CD4-positive, alpha-beta T cell (primary cell): ENCODE measurements around the gene TESK1. TPM values are rescaled to one million over a fixed set of nuclear protein-coding genes. Genes with fewer than 3 reads are reported as not detected.
"Not testable (repeated sequence)": the region's sequence is repeated elsewhere in the genome, so short reads cannot be mapped to it uniquely, and the experiment has no call there.

ENCODE experiments used
- ATAC-seq: fragments of 200-7000 bp; cut with Tn5 transposase; one replicate; pipeline ENCODE4 v1.10.0; 2022; ENCODE audit warnings: mild to moderate bottlenecking; ENCODE audit not compliant: poor library complexity
- CTCF ChIA-PET: fragments of 350-600 bp; sonication (Branson Sonifier 250); formaldehyde crosslinking; loops from one replicate; lab custom pipeline; 2021; ENCODE audit warnings: antibody characterized with exemption, inconsistent platforms; lab: Charles Lee
- POLR2A ChIA-PET: fragments of 350-600 bp; sonication (Branson Sonifier 250); formaldehyde crosslinking; loops from one replicate; lab custom pipeline; 2021; ENCODE audit warnings: antibody characterized with exemption, inconsistent platforms; lab: Charles Lee
- DNase-seq, 14 experiments: peaks; one replicate each; pipeline ENCODE4 v3.0.0-alpha.2; 2013 to 2020; ENCODE audit warnings: mixed read lengths in 2 of 14
- H3K27ac ChIP-seq, 2 donors: one replicate each; pipeline versions ENCODE4 v1.5.1 to v1.7.0; 2013; ENCODE audit warnings: low read length in 2 of 2, low read depth in 1 of 2, mild to moderate bottlenecking in 1 of 2
- H3K27me3 ChIP-seq, 2 experiments: 1 replicate in 1 of 2; 2 replicates in 1 of 2; pipeline versions ENCODE4 v1.6.1 to v1.7.0; 2013; ENCODE audit warnings: low read length in 2 of 2, control low read depth in 1 of 2, mild to moderate bottlenecking in 1 of 2, moderate library complexity in 1 of 2; ENCODE audit not compliant: insufficient read depth in 2 of 2, control insufficient read depth in 1 of 2
- H3K36me3 ChIP-seq: one replicate; pipeline ENCODE4 v1.6.1; 2013; ENCODE audit warnings: low read length, control low read depth; ENCODE audit not compliant: insufficient read depth
- H3K4me1 ChIP-seq: one replicate; pipeline ENCODE4 v1.6.1; 2013; ENCODE audit warnings: low read length, control low read depth; ENCODE audit not compliant: insufficient read depth
- H3K4me3 ChIP-seq: one replicate; pipeline ENCODE4 v1.5.1; 2013; ENCODE audit warnings: mild to moderate bottlenecking, low read length, moderate library complexity
- H3K9me3 ChIP-seq, 2 experiments: 1 replicate in 1 of 2; 2 replicates in 1 of 2; pipeline versions ENCODE4 v1.6.1 to v1.7.0; 2013; ENCODE audit warnings: low read length in 2 of 2, mild to moderate bottlenecking in 2 of 2, control low read depth in 1 of 2, moderate library complexity in 1 of 2; ENCODE audit not compliant: control insufficient read depth in 1 of 2, insufficient read depth in 1 of 2
- H3K27ac Mint-ChIP-seq: one replicate; pipeline ENCODE4 v1.8.0; 2020; ENCODE audit warnings: mixed read lengths
- H3K27me3 Mint-ChIP-seq: one replicate; pipeline ENCODE4 v1.8.0; 2021; ENCODE audit warnings: mixed read lengths
- H3K36me3 Mint-ChIP-seq: one replicate; pipeline ENCODE4 v1.8.0; 2021; ENCODE audit warnings: low read depth, mixed read lengths
- H3K4me1 Mint-ChIP-seq: one replicate; pipeline ENCODE4 v1.8.0; 2021; ENCODE audit warnings: low read depth, mixed read lengths
- H3K4me3 Mint-ChIP-seq: one replicate; pipeline ENCODE4 v1.8.0; 2020; ENCODE audit warnings: mild to moderate bottlenecking, mixed read lengths
- H3K9me3 Mint-ChIP-seq: one replicate; pipeline ENCODE4 v1.8.0; 2020; ENCODE audit warnings: mixed read lengths
- intact Hi-C, 2 experiments: fragments of 100-400 bp; cut with DNase I in 1 of 2; cut with micrococcal nuclease in 1 of 2; formaldehyde crosslinking; loops; one replicate each; pipeline versions ENCODE4 v1.15.1 to v1.9.0; 2023 to 2025; cut with DNase I, micrococcal nuclease
- total RNA-seq, 174 experiments: library from RNA in 2 of 174; stranded (reverse) in 2 of 174; gene quantifications; one replicate each; pipeline ENCODE4 v1.2.3 and lab custom pipeline; 2021 to 2026
- TF ChIP-seq, protein P1 (sequence below): fragments of 200-600 bp; IDR thresholded peaks from one replicate; pipeline ENCODE4 v1.8.0; 2022; ENCODE audit warnings: antibody characterized with exemption, mild to moderate bottlenecking

The TESK1 gene
- total RNA-seq, 2 experiments from 2014 or later, result 18.5 to 18.6 TPM

DNA sequence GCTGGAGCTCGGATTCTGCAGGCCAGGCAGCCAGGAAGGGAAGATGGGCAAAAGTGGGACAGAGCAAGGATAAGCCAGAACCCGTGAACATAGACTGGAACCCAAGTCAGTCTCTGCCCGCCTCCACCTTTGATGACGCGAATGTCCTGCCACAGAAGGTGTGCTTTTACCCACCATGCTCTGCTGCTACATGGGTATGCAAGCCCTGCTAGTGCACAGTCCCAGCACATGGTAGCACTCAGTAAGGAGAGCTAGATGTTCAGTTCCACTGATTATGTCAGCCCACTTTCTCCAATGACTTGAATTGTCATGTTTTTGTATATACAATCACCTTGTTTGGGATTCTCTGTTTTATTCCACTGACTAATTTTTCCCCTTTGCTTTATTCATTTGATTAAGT, 24.5 kb downstream of the TESK1 start:
- no peak overlapping the region for H3K27ac ChIP-seq
- DNase-seq, result no peak
- H3K4me3 ChIP-seq, result no peak overlapping the region
- intact Hi-C loops, result no loop called here
- H3K9me3 ChIP-seq, result no peaks in the 10 kb centered on the region
- no peak overlapping the region for H3K4me3 Mint-ChIP-seq
- no peak overlapping the region for H3K27ac Mint-ChIP-seq
- H3K4me1 ChIP-seq, result no peaks in the 10 kb centered on the region
- peaks cover 1% of the 10 kb centered on the region for H3K4me1 Mint-ChIP-seq
- no peaks in the 10 kb centered on the region for H3K36me3 ChIP-seq
- ChIA-PET CTCF (interaction anchor here (0.9 kb wide), 1 partner anchor 18 kb away, joined by 3 read pairs; no protein-coding TSS in a partner anchor), POLR2A (interaction anchor here (0.6 to 1.5 kb wide), 3 partner anchors 13 to 62 kb away, joined by 3 to 4 read pairs (median 4); no protein-coding TSS in a partner anchor)
- TF ChIP-seq, protein P1, sequence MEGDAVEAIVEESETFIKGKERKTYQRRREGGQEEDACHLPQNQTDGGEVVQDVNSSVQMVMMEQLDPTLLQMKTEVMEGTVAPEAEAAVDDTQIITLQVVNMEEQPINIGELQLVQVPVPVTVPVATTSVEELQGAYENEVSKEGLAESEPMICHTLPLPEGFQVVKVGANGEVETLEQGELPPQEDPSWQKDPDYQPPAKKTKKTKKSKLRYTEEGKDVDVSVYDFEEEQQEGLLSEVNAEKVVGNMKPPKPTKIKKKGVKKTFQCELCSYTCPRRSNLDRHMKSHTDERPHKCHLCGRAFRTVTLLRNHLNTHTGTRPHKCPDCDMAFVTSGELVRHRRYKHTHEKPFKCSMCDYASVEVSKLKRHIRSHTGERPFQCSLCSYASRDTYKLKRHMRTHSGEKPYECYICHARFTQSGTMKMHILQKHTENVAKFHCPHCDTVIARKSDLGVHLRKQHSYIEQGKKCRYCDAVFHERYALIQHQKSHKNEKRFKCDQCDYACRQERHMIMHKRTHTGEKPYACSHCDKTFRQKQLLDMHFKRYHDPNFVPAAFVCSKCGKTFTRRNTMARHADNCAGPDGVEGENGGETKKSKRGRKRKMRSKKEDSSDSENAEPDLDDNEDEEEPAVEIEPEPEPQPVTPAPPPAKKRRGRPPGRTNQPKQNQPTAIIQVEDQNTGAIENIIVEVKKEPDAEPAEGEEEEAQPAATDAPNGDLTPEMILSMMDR, result no peak
- H3K27me3 Mint-ChIP-seq, result no peaks in the 10 kb centered on the region
- H3K27me3 ChIP-seq, result no peaks in the 10 kb centered on the region
- no peak for ATAC-seq
- H3K9me3 Mint-ChIP-seq, result no peaks in the 10 kb centered on the region
- H3K36me3 Mint-ChIP-seq, result no peaks in the 10 kb centered on the region

DNA sequence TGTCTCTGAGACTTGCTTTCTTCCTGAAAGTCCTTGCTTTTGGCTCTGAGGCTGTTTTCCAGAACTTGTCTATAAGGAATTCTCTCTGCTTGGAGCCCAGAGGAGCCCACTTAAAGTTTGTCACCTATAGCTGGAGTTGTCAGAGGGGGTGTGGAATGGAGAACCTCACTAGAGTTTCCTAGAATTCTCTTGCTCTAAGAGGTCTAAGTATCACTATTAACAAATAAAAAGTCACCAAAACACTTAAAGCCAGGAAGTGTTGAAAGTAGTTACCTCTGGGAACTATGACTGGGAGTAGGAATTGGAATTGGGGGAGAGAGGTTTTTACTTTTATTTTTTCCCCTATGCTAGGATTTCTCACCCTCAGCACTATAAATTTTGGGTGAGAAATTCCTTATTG, 30.7 kb downstream of the TESK1 start:
- peaks cover 32% of the 10 kb centered on the region for H3K4me1 ChIP-seq
- no peaks in the 10 kb centered on the region for H3K9me3 Mint-ChIP-seq
- CTCF ChIA-PET, result interaction anchor here (0.5 kb wide), 1 partner anchor 18 kb away, joined by 3 read pairs; no protein-coding TSS in a partner anchor
- H3K4me3 Mint-ChIP-seq, result no peak overlapping the region
- TF ChIP-seq, protein P1, result no peak
- H3K9me3 ChIP-seq, result no peaks in the 10 kb centered on the region
- H3K4me1 Mint-ChIP-seq, result peaks cover 53% of the 10 kb centered on the region
- no peak overlapping the region for H3K4me3 ChIP-seq
- no peaks in the 10 kb centered on the region for H3K27me3 ChIP-seq
- H3K36me3 Mint-ChIP-seq, result peaks cover 8% of the 10 kb centered on the region
- intact Hi-C loops, result no loop called here
- POLR2A ChIA-PET, result interaction anchor here (1.0 kb wide), 1 partner anchor 564 kb away, joined by 3 read pairs; the partner anchor contains the start of gene VCP
- ATAC-seq (no peak), DNase-seq (no peak)
- no peaks in the 10 kb centered on the region for H3K27me3 Mint-ChIP-seq
- H3K27ac ChIP-seq, result no peak overlapping the region
- H3K36me3 ChIP-seq, result no peaks in the 10 kb centered on the region
- H3K27ac Mint-ChIP-seq, result peak overlapping the region; percentile 60

DNA sequence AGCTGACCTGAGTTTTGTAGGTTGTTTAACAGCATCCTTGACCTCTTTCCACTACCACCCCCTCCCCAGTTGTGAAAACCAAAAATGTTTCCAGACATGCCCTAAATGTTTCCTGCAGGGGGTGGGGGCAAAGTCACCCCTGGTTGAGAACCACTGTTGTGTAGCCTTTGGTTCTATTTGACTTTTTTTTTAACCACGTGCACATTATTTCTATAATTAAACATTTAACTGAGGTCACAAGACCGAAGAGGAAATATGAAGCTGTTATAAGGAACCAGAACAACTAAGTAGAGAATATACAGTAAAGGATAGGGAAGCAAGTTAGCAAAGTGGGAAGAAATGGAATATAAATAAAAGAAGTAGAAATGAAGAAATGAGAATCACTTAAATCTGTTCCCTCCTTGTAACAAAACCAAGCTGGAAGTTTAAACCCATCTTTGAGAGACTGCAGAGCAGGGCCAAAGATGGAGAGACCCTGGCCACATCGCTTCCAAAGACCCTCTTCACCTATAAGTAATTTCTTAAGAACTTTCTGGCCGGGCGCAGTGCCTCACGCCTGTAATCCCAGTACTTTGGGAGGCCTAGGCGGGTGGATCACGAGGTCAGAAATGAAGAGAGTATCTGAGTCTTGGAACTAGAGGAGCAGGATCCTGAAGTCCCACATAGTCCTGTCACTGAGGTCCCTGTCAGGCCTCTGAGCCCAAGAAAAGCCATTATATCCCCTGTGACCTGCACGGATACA, 31.2 kb downstream of the TESK1 start:
- H3K9me3 ChIP-seq, result no peaks in the 10 kb centered on the region
- CTCF ChIA-PET, result interaction anchor here (0.5 kb wide), 1 partner anchor 17 kb away, joined by 3 read pairs; no protein-coding TSS in a partner anchor
- Mint-ChIP-seq H3K36me3 (peaks cover 8% of the 10 kb centered on the region), H3K4me1 (peaks cover 59% of the 10 kb centered on the region), H3K4me3 (no peak overlapping the region), H3K27me3 (no peaks in the 10 kb centered on the region), H3K9me3 (no peaks in the 10 kb centered on the region), H3K27ac (peak overlapping the region; percentile 60)
- H3K4me1 ChIP-seq, result peaks cover 32% of the 10 kb centered on the region
- ATAC-seq (no peak), DNase-seq (peak in 1 of 14 experiments; percentile 21)
- TF ChIP-seq, protein P1, result no peak
- no peaks in the 10 kb centered on the region for H3K36me3 ChIP-seq
- POLR2A ChIA-PET, result interaction anchor here (1.0 kb wide), 1 partner anchor 564 kb away, joined by 3 read pairs; the partner anchor contains the start of gene VCP
- H3K4me3 ChIP-seq, result no peak overlapping the region
- intact Hi-C loops, result no loop called here
- no peaks in the 10 kb centered on the region for H3K27me3 ChIP-seq
- H3K27ac ChIP-seq, result no peak overlapping the region

DNA sequence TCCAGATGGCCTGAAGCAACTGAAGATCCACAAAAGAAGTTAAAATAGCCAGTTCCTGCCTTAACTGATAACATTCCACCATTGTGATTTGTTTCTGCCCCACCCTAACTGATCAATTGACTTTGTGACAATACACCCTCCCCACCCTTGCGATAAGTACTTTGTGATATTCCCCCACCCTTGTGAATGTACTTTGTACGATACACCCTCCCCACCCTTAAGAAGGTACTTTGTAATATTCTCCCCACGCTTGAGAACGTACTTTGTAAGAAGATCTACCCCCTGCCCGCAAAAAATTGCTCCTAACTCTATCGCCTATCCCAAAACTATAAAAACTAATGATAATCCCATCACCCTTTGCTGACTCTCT, 31.8 kb downstream of the TESK1 start:
- H3K9me3 ChIP-seq, DNase-seq, H3K9me3 Mint-ChIP-seq, H3K36me3 ChIP-seq, intact Hi-C loops, CTCF ChIA-PET, ATAC-seq, H3K27me3 ChIP-seq, H3K27me3 Mint-ChIP-seq, H3K4me3 Mint-ChIP-seq, H3K27ac ChIP-seq, H3K4me3 ChIP-seq, H3K36me3 Mint-ChIP-seq: not testable (repeated sequence)
- peak overlapping the region; percentile 60 for H3K27ac Mint-ChIP-seq
- peaks cover 64% of the 10 kb centered on the region for H3K4me1 Mint-ChIP-seq
- POLR2A ChIA-PET, result interaction anchor here (1.0 kb wide), 1 partner anchor 565 kb away, joined by 3 read pairs; the partner anchor contains the start of gene VCP
- peaks cover 32% of the 10 kb centered on the region for H3K4me1 ChIP-seq

DNA sequence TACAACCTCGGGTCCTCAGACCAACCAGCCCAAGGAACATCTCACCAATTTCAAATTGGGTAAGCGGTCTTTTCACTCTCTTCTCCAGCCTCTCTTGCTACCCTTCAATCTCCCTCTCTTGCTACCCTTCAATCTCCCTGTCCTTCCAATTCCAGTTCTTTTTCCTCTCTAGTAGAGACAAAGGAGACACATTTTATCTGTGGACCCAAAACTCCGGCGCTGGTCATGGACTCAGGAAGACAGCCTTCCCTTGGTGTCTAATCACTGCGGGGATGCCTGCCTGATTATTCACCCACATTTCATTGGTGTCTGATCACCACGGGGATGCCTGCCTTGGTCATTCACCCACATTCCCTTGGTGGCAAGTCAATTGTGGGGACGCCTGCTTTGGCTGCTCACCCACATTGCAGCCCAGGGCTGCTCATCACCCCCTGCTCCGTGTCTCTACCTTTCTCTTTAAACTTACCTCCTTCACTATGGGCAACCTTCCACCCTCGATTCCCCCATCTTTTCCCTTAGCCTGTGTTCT, 32.4 kb downstream of the TESK1 start:
- H3K27me3 ChIP-seq, H3K27ac ChIP-seq, CTCF ChIA-PET, POLR2A ChIA-PET, intact Hi-C loops, H3K4me3 Mint-ChIP-seq, H3K4me3 ChIP-seq, H3K36me3 ChIP-seq, ATAC-seq, H3K9me3 ChIP-seq, DNase-seq, H3K27me3 Mint-ChIP-seq, H3K9me3 Mint-ChIP-seq, H3K36me3 Mint-ChIP-seq: not testable (repeated sequence)
- H3K4me1 ChIP-seq, result peaks cover 32% of the 10 kb centered on the region
- H3K27ac Mint-ChIP-seq, result peak overlapping the region; percentile 73
- H3K4me1 Mint-ChIP-seq, result peaks cover 65% of the 10 kb centered on the region
